Hematopoietic multipotent progenitor cell treated with erythropoietin and hydrocortisone succinate and interleukin-3 and kit ligand, for 6 days (in vitro differentiated cells): ENCODE results near the gene DSCAM.

Source experiments
- DNase-seq: peaks from one replicate; pipeline ENCODE4 v3.0.0-alpha.2; 2015

The DSCAM gene

DNA sequence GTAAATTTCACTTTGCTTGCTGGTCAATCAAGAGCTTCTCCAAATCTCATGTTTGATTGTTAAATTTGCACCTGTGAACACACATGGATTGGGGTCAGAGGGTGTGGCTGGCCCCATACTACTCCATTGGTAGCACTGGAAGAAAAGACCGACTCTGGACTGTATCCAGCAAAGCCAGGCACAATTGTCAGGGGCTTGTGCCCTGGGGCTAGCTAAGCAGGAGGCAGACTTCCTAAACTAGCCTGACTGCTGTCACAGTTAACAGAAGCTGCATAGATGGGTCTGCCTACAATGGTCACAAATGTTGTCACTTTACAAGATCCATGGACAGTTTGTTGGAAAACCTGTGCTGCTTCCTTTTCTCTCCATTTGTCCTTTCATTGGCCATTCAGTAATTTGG lies 421.0 kb downstream of the DSCAM start:
- DNase-seq: no peak

DNA sequence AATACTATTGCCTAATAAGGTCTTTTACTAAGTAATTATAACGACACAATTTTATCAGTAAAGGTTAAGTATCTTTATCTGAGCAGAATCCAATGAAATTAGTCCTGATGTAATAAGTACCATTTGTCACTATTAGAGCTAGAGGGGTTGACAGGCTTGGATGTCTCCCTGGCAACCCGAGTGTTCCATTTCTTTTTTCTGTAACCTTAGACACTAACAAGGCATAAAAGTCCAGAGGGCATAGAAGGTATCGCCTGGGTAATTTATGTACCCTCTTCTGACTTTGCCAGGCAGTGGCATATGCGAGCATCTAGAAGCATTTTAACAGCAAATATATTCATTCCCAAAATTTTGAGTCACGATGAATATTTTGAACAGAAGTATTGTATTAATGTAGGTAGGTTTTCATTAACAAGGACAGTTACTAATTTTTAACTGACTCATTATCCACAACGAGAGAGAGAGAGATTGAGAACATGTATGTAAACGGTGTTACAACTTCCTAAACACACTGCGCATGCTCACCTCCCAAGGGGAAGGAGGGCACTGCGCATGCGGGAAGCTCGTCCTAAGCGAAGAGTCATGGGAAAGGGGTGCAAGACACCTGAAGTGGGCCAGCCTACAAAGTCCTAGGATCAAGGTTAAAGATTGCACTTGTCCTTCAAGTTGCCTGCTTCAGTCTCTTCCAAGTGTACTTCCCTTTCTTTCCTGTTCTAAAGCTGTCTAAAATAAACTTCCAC lies 423.9 kb downstream of the DSCAM start:
- DNase-seq: no peak

DNA sequence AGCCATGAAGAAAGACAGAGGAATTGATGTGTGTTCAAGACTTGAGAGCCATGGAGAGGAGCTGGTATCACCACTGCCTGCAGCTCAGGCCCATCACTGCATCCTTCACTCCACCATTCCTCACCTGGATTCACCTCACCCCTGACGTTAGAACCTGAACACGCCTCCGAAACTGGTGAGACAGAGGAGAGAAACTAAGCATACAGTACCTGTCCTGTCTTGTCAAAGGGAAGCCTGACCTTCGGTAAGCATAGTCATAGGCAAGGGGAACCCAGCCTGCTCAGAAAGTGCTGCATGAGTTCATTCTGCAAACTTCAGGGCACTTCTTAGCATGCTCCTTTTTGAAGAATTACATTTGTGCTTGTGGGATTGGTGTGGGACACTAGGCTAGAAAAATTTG lies 425.8 kb downstream of the DSCAM start:
- no peak for DNase-seq

DNA sequence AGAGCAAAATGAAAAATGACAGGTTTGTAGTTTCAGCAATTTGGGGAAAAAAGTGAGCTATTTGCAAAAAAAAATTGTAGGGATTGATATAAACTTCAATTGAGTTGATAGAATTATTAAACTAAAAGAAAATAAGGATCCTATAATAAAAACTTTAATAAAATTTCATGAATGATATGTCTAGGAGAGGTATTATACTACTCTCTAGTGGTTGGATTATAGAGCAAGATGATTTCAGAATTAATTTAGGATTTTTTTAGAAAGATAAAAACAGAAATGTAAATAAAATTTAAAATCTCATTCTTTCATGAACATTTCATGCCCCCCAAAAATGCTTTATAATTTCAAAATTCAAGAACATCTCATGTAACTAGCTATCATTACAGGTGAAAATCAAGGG lies 430.4 kb downstream of the DSCAM start:
- DNase-seq: no peak

DNA sequence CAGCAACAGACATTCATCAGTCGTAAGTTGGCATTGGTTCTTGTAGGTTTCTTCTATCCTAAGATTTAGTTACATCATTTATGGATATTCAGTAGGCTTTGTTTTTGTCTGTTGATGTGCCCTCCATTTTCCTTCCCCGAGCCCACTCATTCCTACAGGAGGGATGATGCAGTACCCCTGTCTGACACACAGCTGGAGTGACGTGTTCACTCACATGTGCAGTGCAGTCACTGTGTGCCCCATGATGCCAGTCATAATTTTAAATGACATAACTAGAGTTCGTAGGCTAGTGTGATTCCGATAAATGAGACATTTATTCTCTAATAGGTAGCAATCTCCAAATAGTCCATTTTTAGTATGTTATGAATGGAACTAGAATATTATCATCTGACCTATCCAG lies 438.4 kb downstream of the DSCAM start:
- no peak for DNase-seq

DNA sequence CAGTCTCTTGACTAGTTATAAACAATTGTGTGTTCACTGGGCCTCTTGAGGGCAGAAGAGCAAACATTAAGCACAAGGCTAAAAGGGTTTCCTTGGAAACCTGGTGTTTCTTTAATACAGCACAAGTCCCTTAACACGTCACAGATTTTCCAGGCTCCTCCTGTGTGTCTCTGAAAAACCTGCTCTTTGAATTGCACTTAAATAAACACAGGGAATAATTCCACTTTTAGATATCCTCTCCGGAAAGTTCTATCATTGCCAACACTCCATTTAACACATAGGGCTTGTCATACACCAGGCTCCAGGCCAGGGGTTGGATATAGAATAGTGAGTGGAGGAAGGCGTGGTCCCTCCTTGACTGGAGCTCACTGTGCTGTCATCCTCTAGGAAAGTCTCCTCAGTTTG lies 442.6 kb downstream of the DSCAM start:
- DNase-seq: no peak

DNA sequence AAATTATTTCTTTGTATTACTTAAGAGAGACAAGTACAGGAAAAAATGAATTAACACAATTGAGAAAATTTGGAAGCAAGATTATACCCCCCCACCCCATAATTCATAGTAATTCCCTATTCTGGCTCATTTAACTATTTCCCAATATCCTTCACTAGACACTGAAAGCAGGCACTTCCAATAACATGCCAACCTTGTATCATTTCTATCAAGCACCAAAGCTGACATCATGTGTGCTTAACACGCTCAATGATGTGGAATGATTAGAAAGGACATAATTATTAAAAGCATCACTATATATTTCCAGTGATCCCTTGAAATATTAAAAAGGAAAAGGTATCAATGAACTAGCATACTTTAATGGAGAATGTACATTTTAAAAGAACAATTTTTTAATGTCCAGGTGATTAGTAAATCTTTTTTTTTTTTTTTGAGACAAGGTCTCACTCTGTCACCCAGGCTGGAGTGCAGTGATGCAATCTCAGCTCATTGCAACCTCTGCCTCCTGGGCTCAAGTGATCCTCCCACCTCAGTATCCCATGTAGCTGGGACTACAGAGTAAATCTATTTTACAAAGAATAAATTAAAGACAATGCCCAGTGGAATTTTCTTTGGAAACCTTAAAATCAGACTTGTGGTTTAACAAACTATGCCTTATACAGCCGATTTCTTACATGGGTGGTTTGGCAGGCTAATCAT lies 443.9 kb downstream of the DSCAM start:
- no peak for DNase-seq

DNA sequence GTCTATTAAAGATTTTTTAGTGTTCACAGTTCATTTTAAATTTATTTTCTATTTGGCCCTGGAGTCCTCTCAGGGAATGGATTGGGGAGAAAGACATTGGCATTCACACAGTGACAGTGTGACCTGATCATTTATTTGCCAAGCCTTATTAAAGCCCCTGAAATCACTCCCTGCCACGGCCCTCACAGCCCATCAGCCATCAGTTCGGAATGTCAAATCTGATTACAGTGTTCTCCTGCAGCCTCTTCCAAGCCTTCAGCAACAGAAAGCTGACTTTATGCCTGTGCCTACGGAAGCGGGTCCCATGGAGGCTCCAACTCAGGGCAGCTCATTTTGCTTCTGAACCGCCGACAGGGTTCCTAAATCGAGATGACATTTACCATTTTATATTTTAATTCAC lies 451.2 kb downstream of the DSCAM start:
- no peak for DNase-seq

DNA sequence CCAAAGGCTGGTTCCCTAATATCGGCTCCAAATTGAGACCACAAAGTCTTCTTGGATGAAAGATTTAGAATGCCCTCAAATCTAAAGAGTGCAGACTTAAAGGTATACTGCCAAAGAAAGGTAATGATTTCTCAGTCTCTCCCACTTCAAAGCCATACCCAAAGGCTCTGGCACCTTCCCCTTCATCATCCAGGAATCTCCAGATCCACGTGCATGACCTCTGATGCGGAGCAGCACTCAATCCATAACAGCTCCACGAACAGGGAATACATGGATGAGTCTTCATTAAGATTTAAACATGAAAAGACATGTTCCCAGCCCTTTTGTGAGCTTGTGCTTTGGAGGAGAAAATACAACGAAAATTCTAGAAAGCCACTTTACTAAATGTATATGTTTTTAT lies 453.9 kb downstream of the DSCAM start:
- no peak for DNase-seq

DNA sequence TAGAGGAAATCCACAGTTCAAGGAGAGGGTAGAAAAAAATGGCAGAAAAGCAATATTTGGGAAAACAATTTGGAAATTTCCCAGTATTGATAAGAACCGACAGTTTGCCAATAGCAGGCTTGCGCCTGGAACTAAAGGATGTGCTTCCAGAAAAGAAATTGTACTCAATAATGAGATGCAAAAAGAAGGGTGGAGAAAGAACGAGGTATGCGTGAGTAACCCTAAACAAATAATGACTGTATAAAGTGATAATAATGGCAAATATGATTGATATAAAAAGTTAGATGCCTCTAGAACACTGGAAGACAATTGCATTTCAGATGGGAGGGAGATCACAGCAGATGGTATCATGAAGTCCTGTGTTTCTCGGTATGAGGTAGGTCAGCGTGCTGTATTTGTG lies 458.9 kb downstream of the DSCAM start:
- no peak for DNase-seq

DNA sequence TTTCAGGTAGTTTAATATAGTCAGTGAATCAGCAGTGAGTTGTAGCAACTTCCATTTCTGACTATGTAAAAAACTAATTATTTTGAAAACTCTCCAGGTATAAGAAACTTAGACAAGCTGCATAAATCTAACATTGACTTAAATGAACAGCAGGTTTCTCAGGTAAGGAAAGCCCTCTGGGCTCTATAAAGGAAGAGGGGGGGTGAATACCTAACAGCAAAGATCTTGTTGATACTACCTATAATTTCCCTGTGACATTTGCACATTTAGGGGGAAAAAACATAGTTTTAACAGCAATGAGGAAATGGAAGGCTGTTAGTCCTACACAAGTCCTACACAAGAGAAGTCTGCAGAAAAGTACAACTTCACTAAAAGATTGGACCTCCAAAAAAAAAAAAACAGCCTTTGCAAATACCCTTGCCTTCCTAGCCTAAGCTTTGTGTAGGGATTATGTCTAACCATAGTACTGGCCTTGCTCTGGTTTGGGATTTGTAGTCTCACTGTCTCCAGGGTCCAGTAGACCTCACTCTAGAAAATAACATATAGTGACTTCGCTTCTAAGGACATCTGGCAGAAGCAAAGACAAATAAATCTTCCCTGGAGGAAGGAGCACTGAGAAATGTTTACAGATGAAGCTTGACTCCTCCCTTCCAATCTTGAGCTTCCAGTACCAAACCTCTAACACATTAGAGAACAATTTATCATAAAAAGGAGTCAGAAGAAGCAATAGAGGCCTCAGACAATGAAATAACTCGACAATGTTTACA lies 459.8 kb downstream of the DSCAM start:
- no peak for DNase-seq

DNA sequence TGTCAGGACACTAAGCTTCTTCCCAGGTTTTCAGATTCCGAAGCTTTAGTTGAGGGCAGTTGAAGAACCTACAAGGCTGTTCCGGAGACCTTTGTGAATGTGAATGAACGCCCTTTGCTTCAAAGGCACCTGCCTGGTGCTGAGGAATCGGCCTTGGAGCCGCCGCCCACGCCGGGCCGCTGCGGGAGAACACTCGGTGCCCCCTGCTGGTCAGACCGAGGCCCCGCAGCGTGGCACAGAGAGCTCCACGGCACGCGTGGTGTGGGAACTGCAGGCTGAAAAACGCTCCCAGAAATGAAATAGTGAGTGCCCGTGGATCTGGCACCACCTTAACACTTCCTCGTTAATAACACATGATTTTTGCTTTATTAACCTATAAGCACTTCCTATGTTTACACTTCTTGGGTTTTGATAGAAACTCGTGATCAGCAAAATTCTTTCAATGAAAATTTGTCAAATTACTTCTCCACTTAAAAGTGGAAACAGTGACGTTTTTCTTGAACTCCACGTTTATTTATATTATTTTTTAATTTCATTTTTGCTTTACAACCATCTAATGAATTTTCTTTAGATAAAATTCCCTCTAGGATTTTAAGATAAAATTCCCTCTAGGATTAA lies 460.6 kb downstream of the DSCAM start:
- peak; percentile 69 for DNase-seq

DNA sequence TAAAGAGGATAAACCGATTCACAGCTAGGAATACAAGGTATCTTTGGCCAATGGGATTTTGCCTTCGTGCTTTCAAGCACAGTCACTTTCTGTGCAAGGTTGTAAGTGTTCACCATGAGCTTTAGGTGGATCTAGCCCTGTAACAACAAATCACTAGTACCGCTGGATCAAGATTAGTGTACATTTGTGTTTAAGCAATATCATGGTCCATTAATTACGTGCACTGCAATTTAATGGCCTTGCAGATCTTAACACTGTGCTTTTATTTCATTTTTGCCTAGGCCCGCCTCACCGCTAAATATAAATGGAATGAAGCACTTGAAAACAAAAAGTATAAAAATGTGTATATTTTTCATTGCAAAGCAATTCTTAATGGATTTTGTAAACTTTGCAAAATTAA lies 461.1 kb downstream of the DSCAM start:
- DNase-seq: no peak

DNA sequence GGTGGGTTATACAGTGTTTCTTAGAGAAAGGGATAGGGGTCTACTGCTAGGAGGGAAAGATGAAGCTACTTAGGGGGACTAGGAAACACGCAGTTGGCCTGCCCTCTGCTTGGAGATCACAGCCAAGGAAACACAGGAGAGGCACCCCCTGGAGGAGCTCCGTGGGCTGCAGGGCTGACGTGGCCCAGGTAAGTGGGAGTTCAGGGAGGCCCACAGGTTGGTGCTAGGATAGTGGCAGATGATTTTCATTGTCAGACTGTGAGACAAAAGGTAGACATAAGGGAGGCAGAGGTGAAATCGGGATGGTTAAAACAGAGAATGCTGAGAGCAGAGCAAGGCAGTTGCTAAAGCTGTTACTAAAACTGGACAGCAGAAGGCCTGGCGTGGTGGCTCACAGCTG lies 463.0 kb downstream of the DSCAM start:
- no peak for DNase-seq

DNA sequence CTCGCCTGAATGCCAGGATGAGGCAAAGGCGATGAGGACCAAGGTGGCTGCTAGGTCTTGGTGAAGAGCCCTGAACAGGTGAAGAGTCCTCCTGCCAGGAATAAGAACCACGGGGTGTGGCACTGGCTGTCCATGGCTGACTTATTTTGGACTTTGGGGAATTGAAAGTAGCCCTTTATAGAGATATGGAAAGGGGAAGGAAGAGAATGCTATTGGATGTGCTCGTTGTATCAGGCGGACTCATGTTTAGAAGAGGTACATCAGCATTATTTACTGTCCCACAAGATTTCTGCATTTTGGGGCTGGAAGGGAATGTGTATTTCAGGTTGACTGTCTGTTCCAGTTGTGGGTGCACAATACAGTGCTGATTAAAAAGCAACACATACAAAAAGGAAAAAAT lies 465.8 kb downstream of the DSCAM start:
- no peak for DNase-seq

DNA sequence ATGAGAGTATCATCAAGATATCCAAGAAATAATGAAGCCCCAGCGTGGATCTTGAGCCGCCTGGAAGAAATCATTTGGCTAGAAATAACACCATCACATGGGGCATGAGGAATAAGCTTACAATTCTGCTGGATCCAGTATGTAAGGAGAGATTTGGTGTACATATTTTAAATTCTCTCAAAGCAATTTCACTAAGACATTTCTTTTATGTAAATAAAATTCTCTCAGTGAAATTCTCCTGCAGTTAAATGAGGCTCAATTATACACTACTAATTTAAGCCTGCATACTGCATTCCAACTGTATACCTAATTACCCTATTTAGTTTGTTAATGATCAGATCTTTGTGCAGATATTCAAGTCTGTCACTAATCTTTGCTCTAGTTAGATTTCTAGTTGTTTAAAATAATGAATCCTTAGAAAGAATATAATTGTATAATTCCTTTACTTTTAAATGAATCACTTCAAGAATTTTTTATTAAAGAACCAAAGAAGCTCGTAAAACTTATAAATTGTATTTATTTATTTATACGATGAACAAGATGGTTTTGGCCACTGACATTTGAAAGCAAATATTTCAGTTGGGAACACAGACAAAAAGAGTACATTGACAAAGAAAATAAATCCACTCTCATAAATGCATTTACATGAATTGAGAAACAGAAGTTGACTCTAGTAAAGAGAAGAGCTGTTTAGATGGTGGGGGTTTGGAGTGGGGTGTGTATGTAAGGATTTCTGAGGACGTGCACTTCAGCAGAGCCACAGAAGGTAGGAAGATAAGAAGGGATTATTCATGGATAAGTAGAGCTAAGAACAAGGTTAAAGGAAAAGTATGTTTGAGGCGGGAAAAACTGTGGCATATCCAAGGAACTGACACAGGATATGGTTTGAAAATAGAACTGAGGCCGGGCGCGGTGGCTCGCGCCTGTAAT lies 466.8 kb downstream of the DSCAM start:
- no peak for DNase-seq

DNA sequence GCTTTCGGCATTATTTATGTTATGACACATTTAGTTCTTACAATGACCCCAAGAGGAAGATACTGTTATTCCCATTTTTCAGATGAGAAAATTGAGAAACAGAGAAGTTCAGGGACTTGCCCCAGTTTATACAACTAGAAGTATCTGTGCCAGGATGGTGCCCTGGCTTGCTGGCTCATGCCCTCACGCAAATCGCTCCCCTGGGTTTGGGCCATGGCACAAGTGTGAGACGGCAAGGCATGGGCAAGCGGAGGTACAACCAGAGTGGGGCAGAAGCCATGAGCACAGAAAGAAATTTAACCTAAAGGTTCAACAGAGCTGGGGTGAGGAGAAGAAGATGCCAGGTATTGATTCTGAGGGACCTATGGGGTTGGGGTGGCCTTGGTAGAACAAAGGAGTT lies 469.8 kb downstream of the DSCAM start:
- DNase-seq: no peak

DNA sequence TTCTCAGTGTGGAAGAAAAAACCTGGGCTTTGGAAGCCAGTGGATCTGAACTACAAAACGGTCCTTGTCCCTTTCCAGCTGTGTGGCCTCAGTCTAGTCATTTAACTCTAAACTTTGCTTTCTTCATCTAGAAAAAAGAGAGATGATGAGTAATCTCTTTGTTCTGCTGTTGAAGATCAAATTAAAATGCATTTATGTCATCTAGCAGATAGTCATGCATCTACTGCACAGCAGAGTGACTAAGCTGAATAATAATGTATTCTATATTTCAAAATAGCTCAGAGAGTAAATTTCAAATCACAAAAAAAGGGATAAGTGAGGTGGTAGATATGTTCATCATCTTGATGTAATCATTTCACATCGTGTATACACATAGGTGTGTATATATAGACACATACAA lies 473.2 kb downstream of the DSCAM start:
- no peak for DNase-seq

DNA sequence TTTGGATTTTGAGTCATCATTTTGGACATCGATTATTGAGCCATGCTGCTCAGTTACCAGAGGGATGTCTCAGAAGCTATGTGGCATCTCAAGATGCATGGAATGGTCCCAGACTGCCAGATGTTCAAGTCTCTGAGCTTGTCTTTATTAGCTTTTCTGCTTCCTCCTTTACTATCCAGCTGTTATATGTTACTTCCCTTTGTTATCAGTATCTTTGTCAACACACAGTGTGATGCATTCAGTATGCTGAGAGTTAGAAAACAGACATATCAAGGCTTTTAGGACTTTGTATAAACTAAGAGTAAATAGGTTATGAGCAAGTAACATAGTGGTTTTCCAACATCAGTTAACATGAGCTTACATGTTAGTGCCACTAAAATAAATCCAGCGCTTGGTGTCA lies 474.5 kb downstream of the DSCAM start:
- DNase-seq: no peak

DNA sequence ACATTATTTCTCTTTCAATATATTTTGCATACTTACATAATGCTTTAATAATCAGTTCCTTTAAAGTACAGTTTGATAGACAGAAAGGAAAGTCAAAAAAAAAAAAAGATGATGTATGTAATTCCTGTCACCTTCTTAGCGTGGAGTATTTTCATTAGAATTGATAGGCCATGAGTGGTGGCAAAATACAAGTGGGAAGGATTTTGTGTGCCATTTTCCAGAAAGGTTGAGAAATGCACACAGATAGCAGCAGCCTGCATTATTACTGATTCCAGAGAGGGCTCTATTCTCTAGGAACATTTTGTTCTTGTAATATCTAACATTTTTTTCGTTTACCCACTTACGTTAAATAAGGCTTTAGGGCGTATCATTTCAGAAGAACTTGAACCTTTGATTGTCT lies 475.6 kb downstream of the DSCAM start:
- DNase-seq: no peak

DNA sequence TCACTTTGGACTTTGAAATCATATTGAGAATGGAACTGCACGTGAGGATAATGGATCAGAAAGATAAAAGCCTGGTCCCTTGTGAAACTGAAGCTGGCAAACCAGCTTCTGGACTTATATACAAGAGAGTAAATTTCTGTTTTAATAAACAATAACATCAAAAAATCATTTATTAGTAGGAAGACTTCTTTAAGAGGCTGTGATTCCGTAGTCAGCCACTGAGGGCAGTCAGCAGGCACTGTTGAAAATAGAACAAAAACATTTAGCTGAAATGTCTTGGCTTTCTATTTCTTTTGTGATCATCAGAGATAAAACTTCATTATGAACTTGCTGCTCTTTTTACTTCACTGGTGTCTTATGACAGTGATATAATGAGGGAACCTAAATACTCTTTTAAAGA lies 490.3 kb downstream of the DSCAM start:
- DNase-seq: no peak

DNA sequence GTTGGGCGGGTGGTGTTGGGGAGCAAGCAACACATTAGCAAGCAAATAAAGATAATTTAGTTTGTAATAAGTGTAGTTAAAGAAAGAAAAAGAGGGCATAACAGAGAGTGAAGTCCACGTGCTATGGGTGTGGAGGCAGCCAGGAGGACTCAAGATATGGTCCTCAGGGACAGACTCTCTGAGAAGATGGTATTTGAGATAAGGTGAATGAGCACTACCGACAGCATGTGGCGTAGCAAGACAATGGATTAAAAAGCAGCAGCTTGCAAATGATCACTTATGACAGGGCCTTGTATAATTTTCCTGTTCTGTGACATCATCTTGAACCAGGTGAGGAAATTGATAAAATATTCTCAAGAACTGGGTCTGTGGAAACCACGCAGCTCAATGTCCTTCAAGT lies 491.9 kb downstream of the DSCAM start:
- DNase-seq: no peak

DNA sequence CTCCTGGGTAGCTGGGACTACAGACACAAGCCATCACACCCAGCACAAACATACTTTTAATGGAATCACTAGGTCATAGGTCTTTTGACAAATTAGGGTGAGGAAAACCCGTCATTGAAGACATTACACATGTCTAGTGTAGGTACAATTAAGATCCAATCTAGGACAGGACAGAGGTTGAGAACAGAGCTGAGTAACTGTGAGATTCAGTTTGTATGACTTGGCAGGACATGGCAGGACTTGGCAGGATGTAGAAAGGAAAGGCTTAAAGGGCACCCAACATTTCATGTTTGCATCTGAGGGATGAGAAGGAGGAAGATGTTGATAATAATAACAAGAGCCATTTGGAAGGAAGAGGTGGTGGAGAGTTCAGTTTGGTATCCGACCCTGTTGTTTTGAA lies 496.0 kb downstream of the DSCAM start:
- DNase-seq: no peak
